HuH-7.5 (cell line): ENCODE data around the gene MYLK3.
A peak's percentile ranks its signal among the peaks of the same experiment; 100 is the strongest.
"Not testable (repeated sequence)": the region's sequence is repeated elsewhere in the genome, so short reads cannot be mapped to it uniquely, and the experiment has no call there.

Source experiments
- DNase-seq: peaks from one replicate; pipeline ENCODE4 v3.0.0; 2011; ENCODE audit warnings: low spot score

Gene MYLK3

GRCh38 chr16:46747777-46748651, at the start of gene MYLK3:
Gene MYLK3 (minus strand): TSS chr16:46748344. CDS start chr16:46748193, 151 bp downstream.
- peak; percentile 48 for DNase-seq

GRCh38 chr16:46797501-46797900, 49.4 kb upstream of the MYLK3 start:
- no peak for DNase-seq

GRCh38 chr16:46796764-46797269, 48.7 kb upstream of the MYLK3 start:
- DNase-seq = no peak

GRCh38 chr16:46793841-46794240, 45.7 kb upstream of the MYLK3 start:
- DNase-seq = no peak

- no peak for DNase-seq
These were observed 42.6 kb upstream of the MYLK3 start for GRCh38 chr16:46790599-46791270.

GRCh38 chr16:46789499-46790414, 41.6 kb upstream of the MYLK3 start:
- peak; percentile 56 for DNase-seq

GRCh38 chr16:46788891-46789474, 40.8 kb upstream of the MYLK3 start:
- DNase-seq = no peak

- no peak for DNase-seq
These were observed 39.8 kb upstream of the MYLK3 start for GRCh38 chr16:46787909-46788308.

GRCh38 chr16:46785076-46785845, 37.1 kb upstream of the MYLK3 start:
- no peak for DNase-seq

- DNase-seq = not testable (repeated sequence)
These were observed 36.4 kb upstream of the MYLK3 start for GRCh38 chr16:46784569-46784968.

- no peak for DNase-seq
These were observed 35.7 kb upstream of the MYLK3 start for GRCh38 chr16:46783800-46784199.

GRCh38 chr16:46782320-46782719, 34.2 kb upstream of the MYLK3 start:
- no peak for DNase-seq

- DNase-seq = no peak
These were observed 29.7 kb upstream of the MYLK3 start for GRCh38 chr16:46777804-46778203.

GRCh38 chr16:46775214-46775613, 27.1 kb upstream of the MYLK3 start:
- DNase-seq = no peak

GRCh38 chr16:46774743-46775177, 26.6 kb upstream of the MYLK3 start:
- no peak for DNase-seq

- DNase-seq = no peak
These were observed 24.3 kb upstream of the MYLK3 start for GRCh38 chr16:46772463-46772862.

- no peak for DNase-seq
These were observed 20.7 kb upstream of the MYLK3 start for GRCh38 chr16:46768809-46769208.

GRCh38 chr16:46765050-46765449, 16.9 kb upstream of the MYLK3 start:
- no peak for DNase-seq

GRCh38 chr16:46763147-46763546, 15.0 kb upstream of the MYLK3 start:
- no peak for DNase-seq

- DNase-seq = no peak
These were observed 14.4 kb upstream of the MYLK3 start for GRCh38 chr16:46762583-46762982.

- DNase-seq = no peak
These were observed 11.2 kb upstream of the MYLK3 start for GRCh38 chr16:46759309-46759708.
